Measurements from ENCODE around the gene DCXR. TPM values are rescaled to one million over a fixed set of nuclear protein-coding genes. Genes with fewer than 3 reads are reported as not detected.

DCXR gene
- total and polyA plus RNA-seq, 2 donors (not counting 1 experiment from before 2014, with no cell fraction given) = 63.9 to 143 TPM

DNA sequence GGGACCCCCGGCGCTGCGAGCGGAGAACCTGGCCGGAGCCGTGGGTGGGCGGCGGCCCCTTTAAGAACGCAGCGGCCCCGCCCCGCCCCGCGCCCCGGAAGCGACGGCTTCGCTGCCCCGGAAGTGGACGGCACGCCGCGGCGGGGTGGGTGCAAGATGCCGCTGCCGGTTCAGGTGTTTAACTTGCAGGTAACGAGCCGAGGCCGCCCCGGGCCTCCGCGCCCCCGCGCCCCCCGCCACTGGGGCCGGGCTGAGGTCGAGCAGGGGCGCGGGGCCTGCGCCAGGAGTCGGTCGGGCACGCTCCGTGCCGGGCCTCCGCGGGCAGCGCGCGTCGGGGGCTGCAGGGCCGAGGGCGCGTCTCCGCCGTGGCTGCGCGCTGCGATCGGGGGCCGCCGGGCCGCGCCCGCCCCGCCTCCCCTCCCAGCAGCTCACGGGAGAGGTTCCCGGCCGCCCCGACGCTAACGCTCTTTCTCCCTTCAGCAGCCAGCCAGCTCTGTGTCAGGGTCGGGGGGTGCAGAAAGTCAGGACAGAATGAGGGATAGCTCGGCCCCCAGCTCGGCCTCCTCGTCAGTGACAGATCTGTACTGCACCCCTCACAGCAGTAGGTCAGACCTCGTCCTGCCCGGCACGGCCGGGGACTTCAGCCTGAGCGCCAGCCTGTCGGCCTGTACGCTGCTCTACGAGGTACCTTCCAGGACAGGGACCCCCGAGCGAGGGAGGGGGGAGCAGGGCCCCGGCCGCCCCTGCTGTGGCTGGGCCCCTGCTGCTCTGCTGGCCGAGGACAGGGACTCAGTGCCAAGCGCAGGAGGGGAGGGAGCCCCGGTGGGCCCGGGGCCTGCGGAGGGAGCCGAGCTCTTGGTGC is 14.5 kb upstream of the DCXR start, which contains the start of the genes GPS1 and RFNG:
Gene GPS1, plus strand, starts transcription at position 123 of the 862 bp plus-strand sequence. Its CDS starts 34 bp downstream, at position 157.
Gene RFNG, minus strand, starts transcription at position 36 of the 862 bp plus-strand sequence. CDS start 45 bp downstream, outside the sequence.
- H3K36me3 ChIP-seq (replicated peaks in 1 of 2; ENCODE audit: control extremely low read depth in 1 of 2, control insufficient read depth in 1 of 2, extremely low read depth in 1 of 2, insufficient read depth in 2 of 2, low read length in 1 of 2) = peaks cover 0 to 27% of the 10 kb centered on the region in 2 experiments
- no peaks in the 10 kb centered on the region for H3K9me3 Mint-ChIP-seq (ENCODE audit: insufficient read depth)
- peak within 1 kb of the TSS in 1 of 2 donors; percentile 30 for H3K27ac ChIP-seq (ENCODE audit: low read length in 2 of 2)

More for the DNA sequence above, 14.5 kb upstream of the DCXR start, which contains the start of the genes GPS1 and RFNG:
- Mint-ChIP-seq H3K4me1 (peaks cover 14% of the 10 kb centered on the region), H3K4me3 (peak within 1 kb of the TSS; percentile 84), H3K27ac (peak within 1 kb of the TSS; percentile 86), H3K27me3 (no peaks in the 10 kb centered on the region)
- H3K4me2 ChIP-seq (replicated peaks; ENCODE audit: low read depth, low read length, poor library complexity, severe bottlenecking) = peak within 1 kb of the TSS; percentile 99
- no peaks in the 10 kb centered on the region for H3K9me3 ChIP-seq (ENCODE audit: control extremely low read depth in 1 of 3, control insufficient read depth in 2 of 3, insufficient read depth in 1 of 3, low read length in 2 of 3)
- DNase-seq (peak; percentile 82), ATAC-seq (ENCODE audit: low read depth) (peak; percentile 88)
- H3K4me1 ChIP-seq (ENCODE audit: control insufficient read depth in 2 of 2, insufficient read depth in 2 of 2, low read length in 2 of 2) = peaks cover 20 to 34% of the 10 kb centered on the region in 2 donors
- peaks cover 19% of the 10 kb centered on the region for H4K20me1 ChIP-seq (ENCODE audit: control insufficient read depth, insufficient read depth, low read length, poor library complexity, severe bottlenecking)
- ChIA-PET CTCF (interaction anchor here (0.7 kb wide), 1 partner anchor 32 kb away, joined by 3 read pairs; no protein-coding TSS in a partner anchor), POLR2A (interaction anchor here (1.9 kb wide), 2 partner anchors 14 to 47 kb away, joined by 5 to 6 read pairs; partner anchors contain the start of genes DCXR and FASN)
- intact Hi-C loops (cut with micrococcal nuclease) = loop anchor here (1.0 to 2.0 kb wide), 4 partner anchors 14 to 46 kb away; partner anchors contain the start of genes CENPX, DCXR, FASN and LRRC45
- H3K9ac ChIP-seq (ENCODE audit: low read length) = peak within 1 kb of the TSS; percentile 76
- H3K4me3 ChIP-seq (ENCODE audit: control extremely low read depth in 1 of 5, extremely low read depth in 1 of 5, insufficient read depth in 1 of 5, low read depth in 2 of 5, low read length in 4 of 5) = peak within 1 kb of the TSS; percentile 54 to 88 (median 63)
- peak within 1 kb of the TSS; percentile 66 for H2AFZ ChIP-seq (ENCODE audit: insufficient read depth, low read depth, low read length, poor library complexity, severe bottlenecking)
- TF ChIP-seq EZH2 (IDR thresholded peaks at IDR 0.05; ENCODE audit: borderline replicate concordance, insufficient read depth, low read depth, low read length, poor library complexity, severe bottlenecking) = no peak
- TF ChIP-seq, protein P1, sequence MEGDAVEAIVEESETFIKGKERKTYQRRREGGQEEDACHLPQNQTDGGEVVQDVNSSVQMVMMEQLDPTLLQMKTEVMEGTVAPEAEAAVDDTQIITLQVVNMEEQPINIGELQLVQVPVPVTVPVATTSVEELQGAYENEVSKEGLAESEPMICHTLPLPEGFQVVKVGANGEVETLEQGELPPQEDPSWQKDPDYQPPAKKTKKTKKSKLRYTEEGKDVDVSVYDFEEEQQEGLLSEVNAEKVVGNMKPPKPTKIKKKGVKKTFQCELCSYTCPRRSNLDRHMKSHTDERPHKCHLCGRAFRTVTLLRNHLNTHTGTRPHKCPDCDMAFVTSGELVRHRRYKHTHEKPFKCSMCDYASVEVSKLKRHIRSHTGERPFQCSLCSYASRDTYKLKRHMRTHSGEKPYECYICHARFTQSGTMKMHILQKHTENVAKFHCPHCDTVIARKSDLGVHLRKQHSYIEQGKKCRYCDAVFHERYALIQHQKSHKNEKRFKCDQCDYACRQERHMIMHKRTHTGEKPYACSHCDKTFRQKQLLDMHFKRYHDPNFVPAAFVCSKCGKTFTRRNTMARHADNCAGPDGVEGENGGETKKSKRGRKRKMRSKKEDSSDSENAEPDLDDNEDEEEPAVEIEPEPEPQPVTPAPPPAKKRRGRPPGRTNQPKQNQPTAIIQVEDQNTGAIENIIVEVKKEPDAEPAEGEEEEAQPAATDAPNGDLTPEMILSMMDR (IDR thresholded peaks at IDR 0.05) = no peak
- WGBS (ENCODE audit: insufficient coverage) = 1% methylated on average over 94 of the region's 94 CpGs
- H3K27me3 ChIP-seq (replicated peaks in 1 of 4; ENCODE audit: control extremely low read depth in 1 of 4, control insufficient read depth in 3 of 4, insufficient read depth in 4 of 4, low read length in 3 of 4) = no peaks in the 10 kb centered on the region
- peaks cover 29% of the 10 kb centered on the region for H3K79me2 ChIP-seq (ENCODE audit: control insufficient read depth, insufficient read depth, low read length)

Data from B cell (primary cell).